HG03159 (cell line): ENCODE measurements around the gene SUFU.
"Not testable (repeated sequence)": the region's sequence is repeated elsewhere in the genome, so short reads cannot be mapped to it uniquely, and the experiment has no call there.

ENCODE experiments used
- ATAC-seq: cut with Tn5 transposase; IDR thresholded peaks from one replicate; pipeline ENCODE4 v1.9.1; 2021; ENCODE audit warnings: mild to moderate bottlenecking, moderate library complexity; ENCODE audit not compliant: unreplicated experiment

The SUFU gene

GRCh38 chr10:102511583-102512274 is 8.0 kb downstream of the SUFU start:
- peak; percentile 74 for ATAC-seq

DNA sequence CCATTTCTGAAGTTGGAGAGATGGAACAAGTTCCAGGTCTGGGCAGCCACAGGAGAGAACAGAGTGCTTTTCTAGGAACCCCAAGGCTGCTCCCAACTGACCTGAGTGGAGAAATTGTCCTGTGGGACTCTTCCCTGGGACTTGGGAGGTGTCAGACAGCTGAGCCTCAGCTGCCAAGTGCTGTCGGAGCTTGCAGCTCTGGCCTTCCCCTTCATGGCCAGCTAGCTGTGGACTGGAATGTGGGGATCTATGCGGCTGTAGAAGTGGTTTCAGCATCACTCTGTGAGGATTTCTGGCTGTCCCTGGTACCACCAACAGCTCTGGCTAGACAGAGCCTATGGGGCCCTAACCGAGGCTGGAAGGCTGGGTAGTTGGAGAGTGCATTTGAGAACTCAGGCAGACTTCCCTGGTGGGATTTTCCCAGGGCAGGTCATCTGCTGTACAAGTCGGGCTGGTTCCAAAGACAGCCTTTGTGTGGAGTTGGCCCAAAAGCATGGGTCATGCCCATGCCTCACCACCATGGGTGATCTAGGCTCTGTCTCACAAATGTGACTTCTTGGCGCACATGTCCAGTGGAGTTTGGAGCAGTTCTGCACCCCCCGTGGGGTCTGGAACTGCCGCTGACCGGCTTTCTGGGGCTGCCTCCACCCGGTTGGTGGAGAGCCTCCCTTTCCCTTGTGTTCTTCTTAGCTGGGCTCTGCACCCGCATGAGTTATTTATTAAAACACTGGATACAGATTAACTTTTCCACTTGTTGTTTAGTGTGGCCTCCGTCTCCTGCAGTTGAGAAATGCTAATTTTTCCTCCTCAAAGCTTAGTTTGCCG is 10.9 kb downstream of the SUFU start:
- ATAC-seq: no peak

- ATAC-seq: no peak
Measured at GRCh38 chr10:102515724-102516123, 12.0 kb downstream of the SUFU start.

DNA sequence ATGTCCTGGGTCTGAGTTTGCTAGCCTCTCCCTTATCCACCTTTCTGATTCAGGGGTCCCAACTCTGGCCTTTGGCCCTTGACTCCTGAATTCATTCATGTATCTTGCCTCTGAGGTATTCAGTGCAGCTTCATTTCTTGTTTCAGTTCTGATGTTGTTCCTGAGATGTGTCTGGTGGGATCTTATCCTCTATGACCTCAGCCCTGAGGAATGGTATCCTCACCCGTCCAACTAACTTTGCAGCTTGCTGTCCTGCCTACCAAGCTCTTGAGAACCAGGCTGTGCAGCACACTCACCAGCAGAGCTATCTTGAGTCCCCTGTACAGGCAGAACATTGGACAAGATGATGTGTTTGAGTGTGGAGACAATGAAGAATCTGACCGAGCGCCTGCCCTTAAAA is 13.8 kb downstream of the SUFU start:
- no peak for ATAC-seq

GRCh38 chr10:102519246-102519825 is 15.6 kb downstream of the SUFU start:
- no peak for ATAC-seq

GRCh38 chr10:102522874-102523249 is 19.1 kb downstream of the SUFU start:
- ATAC-seq: no peak

- ATAC-seq: no peak
Measured at GRCh38 chr10:102523250-102524029, 19.7 kb downstream of the SUFU start.

DNA sequence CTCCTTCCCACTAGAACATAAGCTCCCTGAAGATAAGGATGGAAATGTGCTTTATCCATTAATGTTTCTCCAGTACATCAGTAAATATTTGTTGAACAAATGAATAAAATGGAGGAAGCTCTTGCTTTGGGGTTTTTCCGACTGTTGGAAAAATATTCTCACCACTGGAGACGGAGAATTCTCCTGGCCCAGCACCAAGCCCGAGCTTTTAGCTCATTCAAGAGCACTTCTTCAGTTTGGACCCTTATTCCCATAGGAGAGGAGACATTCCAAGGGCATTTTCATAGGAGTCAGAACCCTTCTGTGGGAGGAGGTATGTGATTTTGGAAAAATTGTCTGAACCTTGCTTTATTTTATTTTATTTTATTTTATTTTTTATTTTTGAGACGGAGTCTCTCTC is 21.0 kb downstream of the SUFU start:
- no peak for ATAC-seq

- ATAC-seq: no peak
Measured at GRCh38 chr10:102527546-102527945, 23.8 kb downstream of the SUFU start.

DNA sequence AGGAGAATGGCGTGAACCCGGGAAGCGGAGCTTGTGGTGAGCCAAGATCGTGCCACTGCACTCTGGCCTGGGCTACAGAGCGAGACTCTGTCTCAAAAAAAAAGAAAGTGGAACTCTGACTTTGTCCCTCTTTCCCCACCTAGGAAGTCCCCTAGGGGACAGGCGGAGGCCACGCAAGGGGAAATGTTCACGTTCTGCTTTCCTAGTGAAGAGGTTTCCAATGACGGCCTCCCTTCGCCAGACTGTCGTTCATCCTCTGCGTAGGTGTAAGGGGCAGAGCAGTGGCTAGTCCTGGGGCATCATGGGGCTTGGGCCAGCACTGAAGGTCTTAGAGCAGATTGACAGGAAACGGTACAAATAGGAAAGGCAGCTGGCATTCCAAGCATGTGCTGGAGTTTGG is 30.6 kb downstream of the SUFU start:
- ATAC-seq: no peak

- not testable (repeated sequence) for ATAC-seq
Measured at GRCh38 chr10:102534966-102535365, 31.2 kb downstream of the SUFU start.

DNA sequence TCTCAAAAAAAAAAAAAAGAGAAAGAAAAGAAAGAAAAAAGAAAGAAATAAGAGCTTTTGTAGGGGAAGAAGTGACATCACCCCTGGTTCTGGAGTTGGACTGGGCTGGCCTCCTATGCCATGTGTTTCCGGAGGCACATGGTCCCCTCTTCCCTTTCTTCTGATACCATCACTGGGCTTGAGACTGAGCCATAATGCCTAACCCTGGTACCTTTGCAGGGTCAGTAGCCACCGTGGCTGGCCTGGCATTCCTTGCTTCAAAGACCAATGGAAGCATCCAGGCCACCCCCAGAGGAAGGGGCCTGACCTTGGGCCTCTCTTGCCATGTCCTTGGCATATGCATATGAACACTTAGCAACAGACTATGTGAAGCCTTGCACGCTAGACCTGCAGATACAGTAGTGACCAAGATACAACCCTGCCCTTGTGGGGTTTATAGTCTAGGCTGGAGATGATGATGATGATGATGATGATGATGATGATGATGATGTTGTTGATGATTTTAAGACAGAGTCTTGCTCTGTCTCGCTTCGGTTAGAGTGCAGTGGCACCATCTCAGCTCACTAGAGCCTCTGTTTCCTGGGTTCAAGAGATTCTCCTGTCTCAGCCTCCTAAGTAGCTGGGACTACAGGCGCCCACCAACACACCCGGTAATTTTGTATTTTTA is 31.8 kb downstream of the SUFU start:
- no peak for ATAC-seq

- ATAC-seq: no peak
Measured at GRCh38 chr10:102537367-102537766, 33.6 kb downstream of the SUFU start.

GRCh38 chr10:102537948-102538347 is 34.2 kb downstream of the SUFU start:
- ATAC-seq: no peak

- no peak for ATAC-seq
Measured at GRCh38 chr10:102538811-102539210, 35.0 kb downstream of the SUFU start.

GRCh38 chr10:102540023-102540422 is 36.3 kb downstream of the SUFU start:
- peak; percentile 69 for ATAC-seq

DNA sequence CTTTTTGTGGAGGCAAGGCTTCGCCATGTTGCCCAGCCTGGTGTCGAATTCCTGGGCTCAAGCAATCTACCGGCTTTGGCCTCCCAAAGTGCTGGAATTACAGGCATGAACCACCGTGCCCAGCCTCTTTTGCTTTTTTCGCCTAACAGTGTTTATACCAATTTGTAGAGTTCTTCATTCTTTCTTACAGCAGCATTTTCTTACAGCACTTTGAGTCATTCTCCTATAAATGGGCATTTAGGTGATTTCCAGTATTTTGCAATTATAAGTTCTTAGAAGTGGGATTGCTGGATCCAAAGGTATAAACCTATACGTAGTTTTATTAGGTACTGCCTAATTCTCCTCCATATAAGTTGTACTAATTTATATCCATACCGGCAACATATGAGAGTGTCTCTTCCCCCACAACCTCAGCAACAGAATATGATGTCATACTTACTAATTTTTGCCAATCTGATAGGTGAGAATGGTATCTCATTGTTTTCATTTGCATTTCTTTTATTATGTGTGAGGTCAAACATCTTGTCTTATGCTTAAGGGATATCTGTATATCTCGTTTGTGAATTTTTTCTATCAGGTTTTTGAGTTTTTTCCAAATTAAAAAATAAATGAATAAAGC is 39.1 kb downstream of the SUFU start:
- ATAC-seq: no peak

- no peak for ATAC-seq
Measured at GRCh38 chr10:102545265-102545871, 41.6 kb downstream of the SUFU start.

- ATAC-seq: no peak
Measured at GRCh38 chr10:102545997-102546396, 42.2 kb downstream of the SUFU start.
